Measurements from ENCODE around the gene ATOSB.

Gene ATOSB

GRCh38 chr9:35069020-35069419 is 46.6 kb downstream of the ATOSB start:
- Histone ChIP-seq H3K4me3 (ENCODE audit: low read depth, low read length) (no peak overlapping the region), H3K27me3 (ENCODE audit: control insufficient read depth, insufficient read depth, low read length) (no peaks in the 10 kb centered on the region), H3K36me3 (ENCODE audit: control insufficient read depth, insufficient read depth, low read length) (peaks cover 72% of the 10 kb centered on the region), H3K9ac (ENCODE audit: low read length) (no peak overlapping the region), H3K27ac (ENCODE audit: low read depth, low read length) (no peak overlapping the region), H3K9me3 (ENCODE audit: control insufficient read depth, insufficient read depth, low read depth, low read length) (no peaks in the 10 kb centered on the region), H3K4me1 (ENCODE audit: control insufficient read depth, insufficient read depth, low read length) (peaks cover 15% of the 10 kb centered on the region)

DNA sequence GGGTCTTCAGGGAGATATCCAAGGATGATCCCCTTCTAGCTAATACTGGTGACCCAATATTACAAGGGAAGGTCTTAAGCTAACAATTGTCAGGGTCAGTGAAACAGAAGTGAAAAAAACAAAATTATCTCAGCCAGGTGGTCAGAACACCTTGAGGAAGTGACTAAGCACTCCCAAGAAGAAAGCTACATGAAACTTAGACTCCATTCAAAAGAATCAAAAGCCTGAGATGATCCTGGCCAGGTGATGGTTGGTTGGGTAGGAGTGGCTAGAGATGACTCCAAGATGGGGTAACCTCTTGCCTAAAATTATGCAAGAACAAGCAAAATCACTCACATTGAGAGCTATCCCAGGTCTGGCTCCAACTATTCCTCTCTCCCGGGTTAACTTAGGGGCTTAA is 48.6 kb downstream of the ATOSB start:
- H3K4me3 ChIP-seq (ENCODE audit: low read depth, low read length): no peak overlapping the region
- no peak overlapping the region for H3K27ac ChIP-seq (ENCODE audit: low read depth, low read length)
- H3K4me1 ChIP-seq (ENCODE audit: control insufficient read depth, insufficient read depth, low read length): peaks cover 10% of the 10 kb centered on the region
- peaks cover 83% of the 10 kb centered on the region for H3K36me3 ChIP-seq (ENCODE audit: control insufficient read depth, insufficient read depth, low read length)
- H3K9ac ChIP-seq (ENCODE audit: low read length): no peak overlapping the region
- no peaks in the 10 kb centered on the region for H3K9me3 ChIP-seq (ENCODE audit: control insufficient read depth, insufficient read depth, low read depth, low read length)
- no peaks in the 10 kb centered on the region for H3K27me3 ChIP-seq (ENCODE audit: control insufficient read depth, insufficient read depth, low read length)

DNA sequence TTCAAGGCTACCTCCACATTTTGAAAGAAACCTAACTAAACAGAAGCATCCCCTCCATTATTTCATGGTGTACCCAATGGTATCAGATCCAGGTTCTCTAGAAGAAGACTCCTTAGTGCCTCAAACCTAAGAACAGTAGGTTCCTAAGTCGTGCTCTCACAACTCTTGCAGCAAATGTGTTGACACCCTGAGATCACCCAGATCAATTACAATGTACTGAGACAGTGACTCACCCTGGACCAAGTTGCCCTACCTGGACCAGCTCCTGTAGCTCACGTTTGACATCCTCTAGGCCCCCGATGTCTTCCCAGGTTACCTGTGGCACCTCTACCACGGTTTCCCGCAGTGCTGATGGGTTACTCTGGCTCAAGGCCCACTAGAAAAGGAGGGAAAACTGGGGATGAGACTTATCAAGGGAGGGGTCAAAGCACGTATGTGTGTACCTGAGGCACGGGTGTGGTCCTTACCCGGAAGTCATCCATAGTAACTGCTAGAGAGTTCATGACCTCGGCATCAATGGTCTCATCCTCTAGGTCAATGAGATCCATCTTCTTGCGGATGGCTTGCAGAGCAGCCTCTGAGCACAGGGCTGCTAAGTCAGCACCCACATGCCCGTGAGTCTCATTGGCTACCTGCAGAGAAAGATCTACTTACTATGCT is 55.0 kb downstream of the ATOSB start:
- Histone ChIP-seq H3K27ac (ENCODE audit: low read depth, low read length) (no peak overlapping the region), H3K27me3 (ENCODE audit: control insufficient read depth, insufficient read depth, low read length) (no peaks in the 10 kb centered on the region), H3K4me1 (ENCODE audit: control insufficient read depth, insufficient read depth, low read length) (no peaks in the 10 kb centered on the region), H3K36me3 (ENCODE audit: control insufficient read depth, insufficient read depth, low read length) (peaks cover 100% of the 10 kb centered on the region), H3K9ac (ENCODE audit: low read length) (no peak overlapping the region), H3K9me3 (ENCODE audit: control insufficient read depth, insufficient read depth, low read depth, low read length) (no peaks in the 10 kb centered on the region), H3K4me3 (ENCODE audit: low read depth, low read length) (no peak overlapping the region)

DNA sequence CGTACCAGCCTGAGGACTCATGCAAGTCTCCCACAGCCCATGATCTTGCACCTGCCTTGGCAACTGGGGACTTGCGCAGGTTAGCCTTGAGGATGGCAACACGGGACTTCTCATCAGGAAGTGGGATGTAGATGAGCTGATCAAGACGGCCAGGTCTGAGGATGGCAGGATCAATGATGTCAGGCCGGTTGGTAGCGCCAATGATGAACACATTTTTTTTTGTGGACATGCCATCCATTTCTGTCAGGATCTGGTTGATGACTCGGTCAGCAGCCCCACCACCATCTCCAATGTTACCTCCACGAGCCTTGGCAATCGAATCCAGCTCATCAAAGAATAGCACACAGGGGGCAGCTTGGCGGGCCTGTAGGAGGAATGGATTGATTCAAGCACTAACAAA is 56.2 kb downstream of the ATOSB start:
- Histone ChIP-seq H3K9me3 (ENCODE audit: control insufficient read depth, insufficient read depth, low read depth, low read length) (no peaks in the 10 kb centered on the region), H3K27me3 (ENCODE audit: control insufficient read depth, insufficient read depth, low read length) (no peaks in the 10 kb centered on the region), H3K27ac (ENCODE audit: low read depth, low read length) (no peak overlapping the region), H3K9ac (ENCODE audit: low read length) (no peak overlapping the region), H3K4me1 (ENCODE audit: control insufficient read depth, insufficient read depth, low read length) (no peaks in the 10 kb centered on the region), H3K4me3 (ENCODE audit: low read depth, low read length) (no peak overlapping the region), H3K36me3 (ENCODE audit: control insufficient read depth, insufficient read depth, low read length) (peaks cover 97% of the 10 kb centered on the region)

- Histone ChIP-seq H3K9ac (ENCODE audit: low read length) (no peak overlapping the region), H3K9me3 (ENCODE audit: control insufficient read depth, insufficient read depth, low read depth, low read length) (no peaks in the 10 kb centered on the region), H3K4me3 (ENCODE audit: low read depth, low read length) (no peak overlapping the region), H3K27me3 (ENCODE audit: control insufficient read depth, insufficient read depth, low read length) (no peaks in the 10 kb centered on the region), H3K27ac (ENCODE audit: low read depth, low read length) (no peak overlapping the region), H3K4me1 (ENCODE audit: control insufficient read depth, insufficient read depth, low read length) (no peaks in the 10 kb centered on the region), H3K36me3 (ENCODE audit: control insufficient read depth, insufficient read depth, low read length) (peaks cover 85% of the 10 kb centered on the region)
These were observed 58.4 kb downstream of the ATOSB start for GRCh38 chr9:35057271-35057620.

DNA sequence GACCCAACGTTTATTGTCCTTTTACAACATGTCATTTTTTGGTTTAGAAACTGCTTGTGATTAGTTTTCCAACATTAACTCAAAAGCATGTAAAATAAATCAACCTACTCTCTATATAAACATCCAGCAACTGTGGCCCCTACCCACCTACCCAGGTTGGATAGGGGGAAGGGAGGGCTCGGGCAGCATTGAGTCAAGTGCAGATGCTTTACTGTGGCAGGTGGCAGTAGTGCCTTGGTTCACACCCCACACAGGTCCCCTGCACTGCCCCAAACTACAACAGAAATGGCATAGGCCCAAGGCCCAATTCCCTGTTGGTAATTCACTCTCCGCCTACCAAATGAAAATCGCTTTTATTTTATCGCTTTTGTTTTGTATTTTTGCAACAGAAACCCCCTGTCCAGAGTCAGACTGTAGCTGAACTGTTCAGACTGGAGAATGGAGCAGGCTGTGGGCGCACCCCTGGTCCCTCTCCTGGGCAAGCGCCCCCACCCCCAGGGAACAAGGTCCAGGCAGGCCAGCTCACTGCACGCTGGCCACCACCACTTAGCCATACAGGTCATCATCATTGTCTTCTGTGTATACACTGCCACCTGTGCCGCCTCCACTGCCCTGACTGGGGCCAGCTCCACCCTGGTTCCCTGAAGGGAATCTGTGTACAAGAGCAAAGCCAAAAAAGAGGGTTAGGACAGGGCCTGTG is 58.9 kb downstream of the ATOSB start:
- H3K36me3 ChIP-seq (ENCODE audit: control insufficient read depth, insufficient read depth, low read length): peaks cover 84% of the 10 kb centered on the region

DNA sequence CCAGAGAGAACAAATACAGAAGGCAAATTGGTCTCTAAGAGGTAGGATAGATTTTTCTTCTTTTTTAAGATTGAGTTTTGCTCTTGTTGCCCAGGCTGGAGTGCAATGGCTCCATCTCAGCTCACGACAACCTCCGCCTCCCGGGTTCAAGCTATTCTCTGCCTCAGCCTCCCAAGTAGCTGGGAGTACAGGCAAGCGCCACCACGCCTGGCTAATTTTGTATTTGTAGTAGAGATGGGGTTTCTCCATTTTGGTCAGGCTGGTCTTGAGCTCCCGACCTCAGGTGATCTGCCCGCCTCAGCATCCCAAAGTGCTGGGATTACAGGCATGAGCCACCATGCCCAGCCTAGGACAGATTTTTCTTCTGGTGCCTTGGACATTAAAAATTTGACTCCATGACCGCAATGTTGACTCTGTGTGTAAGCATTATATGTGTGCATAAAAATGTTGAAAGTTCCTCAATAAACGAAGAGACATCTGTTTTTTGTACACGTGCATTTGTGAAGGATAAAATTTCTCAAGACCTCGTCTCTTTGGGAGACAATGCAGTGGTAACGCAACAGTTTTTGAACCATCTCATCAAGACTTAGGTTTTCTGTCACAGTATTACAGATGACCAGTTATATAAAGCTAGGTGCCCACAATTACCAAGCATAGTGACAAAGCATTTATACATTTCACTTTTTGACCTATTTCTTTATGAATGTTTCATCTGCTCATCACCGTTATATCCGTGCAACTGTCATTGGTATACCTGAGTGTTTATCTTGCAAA is 60.6 kb downstream of the ATOSB start:
- H3K36me3 ChIP-seq (ENCODE audit: control insufficient read depth, insufficient read depth, low read length): peaks cover 77% of the 10 kb centered on the region
- H3K9me3 ChIP-seq (ENCODE audit: control insufficient read depth, insufficient read depth, low read depth, low read length): no peaks in the 10 kb centered on the region
- H3K27ac ChIP-seq (ENCODE audit: low read depth, low read length): no peak overlapping the region
- no peak overlapping the region for H3K4me3 ChIP-seq (ENCODE audit: low read depth, low read length)
- no peaks in the 10 kb centered on the region for H3K4me1 ChIP-seq (ENCODE audit: control insufficient read depth, insufficient read depth, low read length)
- H3K27me3 ChIP-seq (ENCODE audit: control insufficient read depth, insufficient read depth, low read length): no peaks in the 10 kb centered on the region
- H3K9ac ChIP-seq (ENCODE audit: low read length): no peak overlapping the region

More for the DNA sequence above, 58.9 kb downstream of the ATOSB start:
- H3K4me3 ChIP-seq (ENCODE audit: low read depth, low read length): no peak overlapping the region
- H3K9ac ChIP-seq (ENCODE audit: low read length): no peak overlapping the region
- H3K9me3 ChIP-seq (ENCODE audit: control insufficient read depth, insufficient read depth, low read depth, low read length): no peaks in the 10 kb centered on the region
- H3K27me3 ChIP-seq (ENCODE audit: control insufficient read depth, insufficient read depth, low read length): no peaks in the 10 kb centered on the region
- no peak overlapping the region for H3K27ac ChIP-seq (ENCODE audit: low read depth, low read length)
- no peaks in the 10 kb centered on the region for H3K4me1 ChIP-seq (ENCODE audit: control insufficient read depth, insufficient read depth, low read length)

GRCh38 chr9:35054185-35054835 is 61.4 kb downstream of the ATOSB start:
- no peaks in the 10 kb centered on the region for H3K27me3 ChIP-seq (ENCODE audit: control insufficient read depth, insufficient read depth, low read length)
- H3K4me1 ChIP-seq (ENCODE audit: control insufficient read depth, insufficient read depth, low read length): no peaks in the 10 kb centered on the region
- H3K27ac ChIP-seq (ENCODE audit: low read depth, low read length): no peak overlapping the region
- no peak overlapping the region for H3K4me3 ChIP-seq (ENCODE audit: low read depth, low read length)
- H3K9ac ChIP-seq (ENCODE audit: low read length): no peak overlapping the region
- H3K36me3 ChIP-seq (ENCODE audit: control insufficient read depth, insufficient read depth, low read length): peaks cover 76% of the 10 kb centered on the region
- no peaks in the 10 kb centered on the region for H3K9me3 ChIP-seq (ENCODE audit: control insufficient read depth, insufficient read depth, low read depth, low read length)
